NOMO-1 treated with dmso at 0.1 percent for 144 hours (cell line): ENCODE measurements around the gene RGMB.

Source experiments
- DNase-seq: peaks from one replicate; lab custom pipeline; 2025; ENCODE audit not compliant: unreplicated experiment; lab: John Stamatoyannopoulos, UW

The RGMB gene

GRCh38 chr5:98768160-98768959, 5.1 kb upstream of the RGMB start:
- DNase-seq, result peak; percentile 8

GRCh38 chr5:98768960-98769209, 4.6 kb upstream of the RGMB start:
- DNase-seq, result no peak

- no peak for DNase-seq
These were observed 4.1 kb upstream of the RGMB start for GRCh38 chr5:98769210-98769958.

GRCh38 chr5:98769959-98770208, 3.6 kb upstream of the RGMB start:
- no peak for DNase-seq

- DNase-seq, result no peak
These were observed 3.1 kb upstream of the RGMB start for GRCh38 chr5:98770209-98770910.

GRCh38 chr5:98770911-98771322, 2.5 kb upstream of the RGMB start:
- DNase-seq, result peak; percentile 14

- peak; percentile 70 for DNase-seq
These were observed 1.9 kb upstream of the RGMB start for GRCh38 chr5:98771382-98772109.

- no peak for DNase-seq
These were observed 849 bp upstream of the RGMB start for GRCh38 chr5:98772415-98773213.

GRCh38 chr5:98773214-98773463, 324 bp upstream of the RGMB start:
- no peak for DNase-seq

- DNase-seq, result peak; percentile 18
These were observed 950 bp downstream of the RGMB start for GRCh38 chr5:98774192-98775033.

GRCh38 chr5:98775246-98776065, 2.0 kb downstream of the RGMB start:
- DNase-seq, result no peak

GRCh38 chr5:98776066-98776705, 2.7 kb downstream of the RGMB start:
- no peak for DNase-seq

GRCh38 chr5:98777295-98777694, 3.8 kb downstream of the RGMB start:
- DNase-seq, result no peak

GRCh38 chr5:98779264-98779877, 5.9 kb downstream of the RGMB start:
- no peak for DNase-seq

GRCh38 chr5:98780390-98780789, 6.9 kb downstream of the RGMB start:
- no peak for DNase-seq

- DNase-seq, result no peak
These were observed 8.1 kb downstream of the RGMB start for GRCh38 chr5:98781520-98781919.

GRCh38 chr5:98781964-98782363, 8.5 kb downstream of the RGMB start:
- no peak for DNase-seq

- no peak for DNase-seq
These were observed 9.7 kb downstream of the RGMB start for GRCh38 chr5:98783051-98783649.
